ENCODE data around the gene CYLD. TPM values are rescaled to one million over a fixed set of nuclear protein-coding genes. Genes with fewer than 3 reads are reported as not detected.

CYLD gene
- total and polyA plus RNA-seq, 2 donors (not counting 1 experiment from before 2014, with no cell fraction given), result 30.0 to 160 TPM

GRCh38 chr16:50816901-50817555 is 75.1 kb downstream of the CYLD start:
- Histone ChIP-seq H3K36me3 (replicated peaks in 1 of 2; ENCODE audit: control extremely low read depth in 1 of 2, control insufficient read depth in 1 of 2, extremely low read depth in 1 of 2, insufficient read depth in 2 of 2, low read length in 1 of 2) (no peaks in the 10 kb centered on the region), H3K79me2 (ENCODE audit: control insufficient read depth, insufficient read depth, low read length) (no peaks in the 10 kb centered on the region), H3K4me1 (ENCODE audit: control insufficient read depth in 2 of 2, insufficient read depth in 2 of 2, low read length in 2 of 2) (no peaks in the 10 kb centered on the region), H3K4me2 (replicated peaks; ENCODE audit: low read depth, low read length, poor library complexity, severe bottlenecking) (no peak overlapping the region), H3K27me3 (replicated peaks in 1 of 4; ENCODE audit: control extremely low read depth in 1 of 4, control insufficient read depth in 3 of 4, insufficient read depth in 4 of 4, low read length in 3 of 4) (peaks cover 0 to 8% (median 0%) of the 10 kb centered on the region in 4 experiments), H3K9me3 (ENCODE audit: control extremely low read depth in 1 of 3, control insufficient read depth in 2 of 3, insufficient read depth in 1 of 3, low read length in 2 of 3) (no peaks in the 10 kb centered on the region), H3K4me3 (ENCODE audit: control extremely low read depth in 1 of 5, extremely low read depth in 1 of 5, insufficient read depth in 1 of 5, low read depth in 2 of 5, low read length in 4 of 5) (no peak overlapping the region), H3K27ac (ENCODE audit: low read length in 2 of 2) (no peak overlapping the region), H3K9ac (ENCODE audit: low read length) (no peak overlapping the region), H4K20me1 (ENCODE audit: control insufficient read depth, insufficient read depth, low read length, poor library complexity, severe bottlenecking) (no peaks in the 10 kb centered on the region), H2AFZ (ENCODE audit: insufficient read depth, low read depth, low read length, poor library complexity, severe bottlenecking) (no peak overlapping the region)
- H3K9me3 Mint-ChIP-seq (ENCODE audit: insufficient read depth), result no peaks in the 10 kb centered on the region
- ChIA-PET POLR2A (no interaction called here), CTCF (interaction anchor here (1.5 kb wide), 1 partner anchor 11 kb away, joined by 7 read pairs; no protein-coding TSS in a partner anchor)
- ATAC-seq (ENCODE audit: low read depth) (no peak), DNase-seq (no peak)
- peaks cover 9% of the 10 kb centered on the region for H3K27me3 Mint-ChIP-seq
- H3K4me3 Mint-ChIP-seq, result no peak overlapping the region
- WGBS (ENCODE audit: insufficient coverage), result 88% methylated on average over 11 of the region's 11 CpGs
- intact Hi-C loops (cut with micrococcal nuclease), result no loop called here
- no peak overlapping the region for H3K27ac Mint-ChIP-seq
- H3K4me1 Mint-ChIP-seq, result no peaks in the 10 kb centered on the region
- TF ChIP-seq CTCF (IDR thresholded peaks at IDR 0.05) (no peak), EZH2 (IDR thresholded peaks at IDR 0.05; ENCODE audit: borderline replicate concordance, insufficient read depth, low read depth, low read length, poor library complexity, severe bottlenecking) (no peak)

- H3K4me2 ChIP-seq (replicated peaks; ENCODE audit: low read depth, low read length, poor library complexity, severe bottlenecking), result no peak overlapping the region
- H3K9me3 Mint-ChIP-seq (ENCODE audit: insufficient read depth), result no peaks in the 10 kb centered on the region
- intact Hi-C loops (cut with micrococcal nuclease), result no loop called here
- H3K4me3 Mint-ChIP-seq, result no peak overlapping the region
- no peaks in the 10 kb centered on the region for H3K4me1 ChIP-seq (ENCODE audit: control insufficient read depth in 2 of 2, insufficient read depth in 2 of 2, low read length in 2 of 2)
- TF ChIP-seq CTCF (IDR thresholded peaks at IDR 0.05) (no peak), EZH2 (IDR thresholded peaks at IDR 0.05; ENCODE audit: borderline replicate concordance, insufficient read depth, low read depth, low read length, poor library complexity, severe bottlenecking) (no peak)
- ATAC-seq (ENCODE audit: low read depth) (no peak), DNase-seq (no peak)
- no peaks in the 10 kb centered on the region for H3K79me2 ChIP-seq (ENCODE audit: control insufficient read depth, insufficient read depth, low read length)
- H3K4me3 ChIP-seq (ENCODE audit: control extremely low read depth in 1 of 5, extremely low read depth in 1 of 5, insufficient read depth in 1 of 5, low read depth in 2 of 5, low read length in 4 of 5), result no peak overlapping the region
- CTCF ChIA-PET, result interaction anchor here (0.7 kb wide), 1 partner anchor 12 kb away, joined by 3 read pairs; no protein-coding TSS in a partner anchor
- peaks cover 14% of the 10 kb centered on the region for H3K27me3 Mint-ChIP-seq
- H3K9ac ChIP-seq (ENCODE audit: low read length), result no peak overlapping the region
- H4K20me1 ChIP-seq (ENCODE audit: control insufficient read depth, insufficient read depth, low read length, poor library complexity, severe bottlenecking), result no peaks in the 10 kb centered on the region
- no peak overlapping the region for H3K27ac ChIP-seq (ENCODE audit: low read length in 2 of 2)
- peaks cover 0 to 5% (median 0%) of the 10 kb centered on the region in 3 donors for H3K9me3 ChIP-seq (ENCODE audit: control extremely low read depth in 1 of 3, control insufficient read depth in 2 of 3, insufficient read depth in 1 of 3, low read length in 2 of 3)
- WGBS (ENCODE audit: insufficient coverage), result 96% methylated on average over 4 of the region's 8 CpGs
- no peaks in the 10 kb centered on the region for H3K4me1 Mint-ChIP-seq
- POLR2A ChIA-PET, result no interaction called here
- H3K27ac Mint-ChIP-seq, result no peak overlapping the region
- no peak overlapping the region for H2AFZ ChIP-seq (ENCODE audit: insufficient read depth, low read depth, low read length, poor library complexity, severe bottlenecking)
- H3K36me3 ChIP-seq (replicated peaks in 1 of 2; ENCODE audit: control extremely low read depth in 1 of 2, control insufficient read depth in 1 of 2, extremely low read depth in 1 of 2, insufficient read depth in 2 of 2, low read length in 1 of 2), result no peaks in the 10 kb centered on the region
- H3K27me3 ChIP-seq (replicated peaks in 1 of 4; ENCODE audit: control extremely low read depth in 1 of 4, control insufficient read depth in 3 of 4, insufficient read depth in 4 of 4, low read length in 3 of 4), result peaks cover 0 to 10% (median 0%) of the 10 kb centered on the region in 4 experiments
These were observed 76.5 kb downstream of the CYLD start for GRCh38 chr16:50818380-50818779.
